Neutrophil (primary cell): Measurements from ENCODE around the gene TMTC2.

Experiments used
- H3K27ac ChIP-seq: fragments of 200-600 bp; sonication (generic); 2 replicates; pipeline ENCODE4 v1.5.1; 2016; ENCODE audit warnings: mild to moderate bottlenecking, moderate library complexity
- H3K27me3 ChIP-seq: fragments of 200-600 bp; sonication (generic); 2 replicates; pipeline ENCODE4 v1.6.0; 2016; ENCODE audit warnings: mild to moderate bottlenecking
- H3K36me3 ChIP-seq: fragments of 200-600 bp; sonication (generic); 2 replicates; pipeline ENCODE4 v1.5.1; 2017
- H3K4me1 ChIP-seq, 2 experiments: fragments of 200-600 bp in 1 of 2; sonication (generic) in 1 of 2; 1 replicate in 1 of 2; 2 replicates in 1 of 2; pipeline versions ENCODE4 v1.5.1 to v1.6.1; 2013 to 2016; ENCODE audit warnings: low read depth in 1 of 2, low read length in 1 of 2, mild to moderate bottlenecking in 1 of 2, moderate library complexity in 1 of 2; ENCODE audit not compliant: control insufficient read depth in 1 of 2, insufficient read depth in 1 of 2
- H3K4me3 ChIP-seq, 2 experiments: fragments of 200-600 bp in 1 of 2; sonication (generic) in 1 of 2; 1 replicate in 1 of 2; 2 replicates in 1 of 2; pipeline ENCODE4 v1.5.1; 2013 to 2016; ENCODE audit warnings: low read depth in 1 of 2, low read length in 1 of 2, mild to moderate bottlenecking in 1 of 2, moderate library complexity in 1 of 2
- H3K9me3 ChIP-seq: fragments of 200-600 bp; sonication (generic); 2 replicates; pipeline ENCODE4 v1.5.1; 2016
- TF ChIP-seq, protein P1 (sequence below): fragments of 200-600 bp; sonication (generic); IDR thresholded peaks from 2 replicates; pipeline ENCODE4 v1.5.1; 2016; ENCODE audit warnings: antibody characterized with exemption

Gene TMTC2

DNA sequence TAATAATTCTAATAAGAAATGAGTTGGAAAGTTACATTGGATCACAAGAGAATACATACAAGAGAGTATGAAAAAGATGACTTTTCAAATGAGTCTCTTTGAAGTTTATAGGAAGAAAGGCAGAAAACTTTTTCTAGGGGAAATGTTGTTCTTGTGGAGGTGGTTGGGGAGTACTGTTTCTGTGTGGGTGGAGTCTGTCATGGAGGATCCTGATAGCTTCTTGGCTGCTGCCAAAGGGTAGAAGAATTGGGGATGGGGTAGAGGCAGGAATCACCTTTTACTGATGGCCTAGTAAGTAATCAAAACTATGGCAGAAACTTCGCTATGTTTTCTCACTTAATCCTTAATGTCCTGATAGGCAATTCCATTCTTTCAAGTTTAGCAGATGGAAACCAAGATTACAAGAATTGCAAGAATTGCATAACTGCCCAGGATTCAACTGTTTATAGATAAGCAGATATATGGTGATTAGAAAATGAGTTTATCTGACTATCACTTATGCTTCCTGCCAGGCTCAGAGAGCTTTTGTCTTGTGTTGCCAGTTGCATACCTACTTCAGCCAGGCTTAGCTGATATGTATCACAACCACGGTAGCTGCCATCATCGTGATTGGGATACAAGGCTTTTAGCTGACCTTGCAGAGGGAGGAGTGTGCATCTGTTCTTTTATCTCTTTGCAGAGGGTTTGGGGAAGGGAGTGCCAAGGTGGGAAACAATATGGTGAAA lies 463.9 kb downstream of the TMTC2 start:
- TF ChIP-seq, protein P1, sequence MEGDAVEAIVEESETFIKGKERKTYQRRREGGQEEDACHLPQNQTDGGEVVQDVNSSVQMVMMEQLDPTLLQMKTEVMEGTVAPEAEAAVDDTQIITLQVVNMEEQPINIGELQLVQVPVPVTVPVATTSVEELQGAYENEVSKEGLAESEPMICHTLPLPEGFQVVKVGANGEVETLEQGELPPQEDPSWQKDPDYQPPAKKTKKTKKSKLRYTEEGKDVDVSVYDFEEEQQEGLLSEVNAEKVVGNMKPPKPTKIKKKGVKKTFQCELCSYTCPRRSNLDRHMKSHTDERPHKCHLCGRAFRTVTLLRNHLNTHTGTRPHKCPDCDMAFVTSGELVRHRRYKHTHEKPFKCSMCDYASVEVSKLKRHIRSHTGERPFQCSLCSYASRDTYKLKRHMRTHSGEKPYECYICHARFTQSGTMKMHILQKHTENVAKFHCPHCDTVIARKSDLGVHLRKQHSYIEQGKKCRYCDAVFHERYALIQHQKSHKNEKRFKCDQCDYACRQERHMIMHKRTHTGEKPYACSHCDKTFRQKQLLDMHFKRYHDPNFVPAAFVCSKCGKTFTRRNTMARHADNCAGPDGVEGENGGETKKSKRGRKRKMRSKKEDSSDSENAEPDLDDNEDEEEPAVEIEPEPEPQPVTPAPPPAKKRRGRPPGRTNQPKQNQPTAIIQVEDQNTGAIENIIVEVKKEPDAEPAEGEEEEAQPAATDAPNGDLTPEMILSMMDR = no peak
- Histone ChIP-seq H3K9me3 (no peaks in the 10 kb centered on the region), H3K36me3 (no peaks in the 10 kb centered on the region), H3K27me3 (no peaks in the 10 kb centered on the region), H3K4me3 (no peak overlapping the region), H3K27ac (no peak overlapping the region), H3K4me1 (no peaks in the 10 kb centered on the region)

DNA sequence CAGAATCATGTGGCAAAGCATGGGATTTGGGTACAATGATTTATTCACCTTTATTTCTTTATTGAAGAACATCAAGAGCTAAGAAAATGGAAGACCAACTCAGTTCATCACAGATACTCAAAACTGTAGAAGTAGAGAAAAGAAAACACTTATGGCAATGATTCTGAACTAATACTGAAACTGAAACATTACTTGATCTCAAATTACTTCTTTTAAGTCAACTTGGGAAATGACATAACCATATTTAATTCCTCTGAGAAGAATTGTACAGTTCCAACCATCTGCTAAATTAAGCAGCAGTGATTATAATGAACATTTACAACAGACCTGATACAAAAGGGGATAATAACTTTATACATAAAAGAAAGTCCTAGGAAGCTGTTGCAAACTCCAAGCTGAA lies 466.5 kb downstream of the TMTC2 start:
- Histone ChIP-seq H3K4me1 (no peaks in the 10 kb centered on the region), H3K9me3 (no peaks in the 10 kb centered on the region), H3K4me3 (no peak overlapping the region), H3K36me3 (no peaks in the 10 kb centered on the region), H3K27me3 (no peaks in the 10 kb centered on the region), H3K27ac (no peak overlapping the region)
- TF ChIP-seq, protein P1 = no peak

DNA sequence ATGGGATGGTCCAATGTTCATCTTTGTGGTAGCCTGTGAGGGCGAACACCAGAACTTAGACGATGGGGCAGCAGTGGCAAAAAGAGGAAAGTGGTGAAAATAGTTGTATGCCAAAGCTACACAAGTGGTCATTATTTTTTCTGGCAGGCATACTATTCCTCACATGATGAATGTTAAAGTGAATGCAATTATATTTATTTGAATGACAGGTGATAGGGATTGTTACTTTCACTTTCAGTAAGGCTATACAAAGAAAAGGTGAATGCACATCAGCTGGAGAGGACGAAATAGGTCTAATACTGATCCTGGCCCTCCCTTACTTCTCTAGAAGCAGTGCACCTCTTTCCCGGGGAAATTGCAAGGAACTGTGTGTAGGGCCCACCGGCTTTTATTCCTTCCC lies 470.1 kb downstream of the TMTC2 start:
- Histone ChIP-seq H3K4me1 (no peaks in the 10 kb centered on the region), H3K27me3 (no peaks in the 10 kb centered on the region), H3K9me3 (no peaks in the 10 kb centered on the region), H3K4me3 (no peak overlapping the region), H3K36me3 (no peaks in the 10 kb centered on the region), H3K27ac (no peak overlapping the region)
- TF ChIP-seq, protein P1 = no peak

DNA sequence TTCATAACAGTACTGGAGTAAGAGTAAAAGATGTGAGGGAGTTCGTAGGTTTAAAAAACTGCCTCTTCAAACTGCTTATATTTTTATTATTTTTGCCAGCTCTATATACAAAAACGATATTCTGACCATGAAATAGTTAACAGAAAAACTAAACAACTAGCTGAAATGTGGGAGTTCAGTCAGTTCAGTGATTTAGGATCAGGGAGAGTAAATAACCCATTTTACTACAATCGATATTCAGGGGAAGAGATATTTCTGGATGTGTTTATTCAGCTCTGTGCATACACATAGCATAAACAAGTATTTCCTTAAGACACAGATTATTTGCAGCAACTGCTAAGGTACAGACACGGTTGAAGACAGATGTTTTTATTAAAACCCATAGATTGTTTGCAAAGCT lies 470.9 kb downstream of the TMTC2 start:
- Histone ChIP-seq H3K36me3 (no peaks in the 10 kb centered on the region), H3K4me3 (no peak overlapping the region), H3K9me3 (no peaks in the 10 kb centered on the region), H3K27ac (no peak overlapping the region), H3K4me1 (no peaks in the 10 kb centered on the region), H3K27me3 (no peaks in the 10 kb centered on the region)
- TF ChIP-seq, protein P1 = no peak

DNA sequence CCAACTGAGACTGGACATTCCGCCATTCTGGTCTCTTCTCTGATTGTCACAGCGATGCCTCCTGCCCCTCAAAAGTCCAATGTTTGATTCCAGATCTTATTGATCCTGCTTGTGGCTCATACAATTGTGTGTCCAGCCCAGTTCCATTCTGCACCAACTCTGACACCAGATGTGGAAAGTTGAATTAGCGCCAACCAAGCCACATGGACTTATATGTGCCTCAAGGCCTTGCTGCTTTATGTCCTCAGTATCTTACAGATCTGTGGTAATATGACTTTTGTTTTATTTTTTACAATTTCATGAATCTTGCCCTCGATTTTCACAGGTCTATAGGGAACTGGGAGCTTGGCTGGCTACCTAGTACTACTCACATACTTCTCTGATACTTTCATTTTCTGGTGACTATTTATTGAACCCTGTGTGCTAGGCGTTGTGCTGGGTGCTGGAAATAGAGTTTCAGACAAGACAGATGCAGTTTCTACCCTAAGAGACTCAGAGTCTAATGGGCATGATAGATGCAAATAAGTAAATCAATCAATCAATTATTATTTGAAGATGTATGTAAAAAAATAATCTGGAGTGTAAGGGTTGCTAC lies 472.0 kb downstream of the TMTC2 start:
- H3K36me3 ChIP-seq = no peaks in the 10 kb centered on the region
- TF ChIP-seq, protein P1 = no peak

More for the DNA sequence above, 472.0 kb downstream of the TMTC2 start:
- no peaks in the 10 kb centered on the region for H3K4me1 ChIP-seq
- no peaks in the 10 kb centered on the region for H3K27me3 ChIP-seq
- H3K4me3 ChIP-seq = no peak overlapping the region
- no peaks in the 10 kb centered on the region for H3K9me3 ChIP-seq
- no peak overlapping the region for H3K27ac ChIP-seq
